Body of pancreas (tissue), 4 donors: ENCODE measurements around the gene ROCK2. TPM values are rescaled to one million over a fixed set of nuclear protein-coding genes. Genes with fewer than 3 reads are reported as not detected.
A peak's percentile ranks its signal among the peaks of the same experiment; 100 is the strongest.

ENCODE experiments used
- ATAC-seq: fragments of 150-250 bp; one replicate; pipeline ENCODE4 v1.9.1; 2016
- DNase-seq, 4 donors: peaks; one replicate each; pipeline ENCODE4 v3.0.0-alpha.2; 2019
- H3K27ac ChIP-seq, 4 donors: fragments of 200-600 bp; sonication (generic); 1 replicate in 3 of 4; 2 replicates in 1 of 4; pipeline versions ENCODE4 v1.5.1 to v1.6.1; 2016 to 2019; ENCODE audit warnings: mild to moderate bottlenecking in 1 of 4, mixed read lengths in 1 of 4, moderate library complexity in 1 of 4
- H3K27me3 ChIP-seq, 2 donors: fragments of 200-600 bp; sonication (generic); one replicate each; pipeline ENCODE4 v1.6.0; 2016; ENCODE audit warnings: mild to moderate bottlenecking in 1 of 2
- H3K36me3 ChIP-seq, 2 donors: fragments of 200-600 bp; sonication (generic); replicated peaks in 1 of 2; 2 replicates each; pipeline ENCODE4 v1.5.1; 2016; ENCODE audit warnings: low read depth in 2 of 2; ENCODE audit not compliant: insufficient read depth in 1 of 2
- H3K4me1 ChIP-seq: fragments of 200-600 bp; sonication (generic); one replicate; pipeline ENCODE4 v1.6.0; 2016
- H3K4me3 ChIP-seq, 2 donors: fragments of 200-600 bp; sonication (generic); 1 replicate in 1 of 2; 2 replicates in 1 of 2; pipeline ENCODE4 v1.5.1; 2016 to 2019
- H3K9me3 ChIP-seq, 3 donors: fragments of 200-600 bp; sonication (generic); 1 replicate in 2 of 3; 2 replicates in 1 of 3; pipeline ENCODE4 v1.5.1; 2016
- CTCF ChIP-seq, 7 experiments: fragments of 450-650 bp in 4 of 7; fragments of 200-600 bp in 3 of 7; sonication (generic) in 3 of 7; IDR thresholded peaks; one replicate each; pipeline ENCODE4 v1.5.1; 2016 to 2019; ENCODE audit warnings: antibody characterized with exemption in 7 of 7
- POLR2A ChIP-seq, 3 donors: fragments of 450-650 bp; IDR thresholded peaks; one replicate each; pipeline ENCODE4 v1.6.1; 2016; ENCODE audit warnings: antibody characterized with exemption in 3 of 3, mild to moderate bottlenecking in 2 of 3
- WGBS, 2 donors: methylation state at CpG; one replicate each; pipeline ENCODE4 v1.1.5; 2017; 5-methylcytosine and 5-hydroxymethylcytosine counted together
- intact Hi-C: fragments of 100-400 bp; cut with DNase I; formaldehyde crosslinking; loops from one replicate; pipeline ENCODE4 v1.15.1; 2023
- total RNA-seq, 2 donors: library from RNA; depleted of rRNA; stranded (reverse); fragments of >200 nt; gene quantifications; one replicate each; pipeline ENCODE4 v1.1.0, GENCODE V29; 2016

Gene ROCK2
- total RNA-seq, 2 donors from 2014 or later, result 24.4 to 32.3 TPM

GRCh38 chr2:11158916-11159573, 185.4 kb downstream of the ROCK2 start:
- DNase-seq (no peak), ATAC-seq (no peak)
- Histone ChIP-seq H3K9me3 (no peaks in the 10 kb centered on the region), H3K4me3 (no peak overlapping the region), H3K4me1 (peaks cover 41% of the 10 kb centered on the region), H3K27ac (no peak overlapping the region), H3K36me3 (peaks cover 0 to 3% of the 10 kb centered on the region in 2 donors), H3K27me3 (no peaks in the 10 kb centered on the region)
- 70 to 95% methylated on average over 7 to 14 of the region's 14 CpGs for WGBS, 2 donors
- TF ChIP-seq CTCF (IDR thresholded peaks at IDR 0.05), result no peak
- no peak for TF ChIP-seq POLR2A (IDR thresholded peaks at IDR 0.05)
- intact Hi-C loops, result no loop called here

- Histone ChIP-seq H3K27me3 (no peaks in the 10 kb centered on the region), H3K9me3 (no peaks in the 10 kb centered on the region), H3K27ac (peak overlapping the region in 3 of 4 donors; percentile 11 to 64 (median 62)), H3K4me1 (peaks cover 42% of the 10 kb centered on the region), H3K4me3 (no peak overlapping the region), H3K36me3 (no peaks in the 10 kb centered on the region)
- intact Hi-C loops, result no loop called here
- no peak for TF ChIP-seq CTCF (IDR thresholded peaks at IDR 0.05)
- no peak for TF ChIP-seq POLR2A (IDR thresholded peaks at IDR 0.05)
- DNase-seq (peak in 1 of 4 donors; percentile 23), ATAC-seq (no peak)
- 33 to 79% methylated on average over 3 to 4 of the region's 4 CpGs for WGBS, 2 donors
Measured at GRCh38 chr2:11157731-11158130, 186.7 kb downstream of the ROCK2 start.

GRCh38 chr2:11157296-11157695, 187.1 kb downstream of the ROCK2 start:
- TF ChIP-seq POLR2A (IDR thresholded peaks at IDR 0.05) (no peak), CTCF (IDR thresholded peaks at IDR 0.05) (no peak)
- WGBS, 2 donors, result 51 to 73% methylated on average over 3 to 5 of the region's 6 CpGs
- H3K4me3 ChIP-seq, result no peak overlapping the region
- no peaks in the 10 kb centered on the region for H3K36me3 ChIP-seq
- H3K9me3 ChIP-seq, result no peaks in the 10 kb centered on the region
- H3K27ac ChIP-seq, result peak overlapping the region in 3 of 4 donors; percentile 11 to 64 (median 62)
- ATAC-seq (no peak), DNase-seq (no peak)
- no peaks in the 10 kb centered on the region for H3K27me3 ChIP-seq
- intact Hi-C loops, result no loop called here
- H3K4me1 ChIP-seq, result peaks cover 42% of the 10 kb centered on the region

GRCh38 chr2:11156396-11157075, 187.9 kb downstream of the ROCK2 start:
- peaks cover 42% of the 10 kb centered on the region for H3K4me1 ChIP-seq
- H3K4me3 ChIP-seq, result no peak overlapping the region
- peak overlapping the region in 3 of 4 donors; percentile 11 to 64 (median 62) for H3K27ac ChIP-seq
- no peak for TF ChIP-seq CTCF (IDR thresholded peaks at IDR 0.05)
- no peak for TF ChIP-seq POLR2A (IDR thresholded peaks at IDR 0.05)
- H3K9me3 ChIP-seq, result no peaks in the 10 kb centered on the region
- H3K36me3 ChIP-seq, result no peaks in the 10 kb centered on the region
- DNase-seq (peak in 1 of 4 donors; percentile 30), ATAC-seq (no peak)
- intact Hi-C loops, result no loop called here
- WGBS, 2 donors, result 81 to 89% methylated on average over 11 to 13 of the region's 13 CpGs
- no peaks in the 10 kb centered on the region for H3K27me3 ChIP-seq
